Measurements from ENCODE around the gene PDGFRB.

The PDGFRB gene

DNA sequence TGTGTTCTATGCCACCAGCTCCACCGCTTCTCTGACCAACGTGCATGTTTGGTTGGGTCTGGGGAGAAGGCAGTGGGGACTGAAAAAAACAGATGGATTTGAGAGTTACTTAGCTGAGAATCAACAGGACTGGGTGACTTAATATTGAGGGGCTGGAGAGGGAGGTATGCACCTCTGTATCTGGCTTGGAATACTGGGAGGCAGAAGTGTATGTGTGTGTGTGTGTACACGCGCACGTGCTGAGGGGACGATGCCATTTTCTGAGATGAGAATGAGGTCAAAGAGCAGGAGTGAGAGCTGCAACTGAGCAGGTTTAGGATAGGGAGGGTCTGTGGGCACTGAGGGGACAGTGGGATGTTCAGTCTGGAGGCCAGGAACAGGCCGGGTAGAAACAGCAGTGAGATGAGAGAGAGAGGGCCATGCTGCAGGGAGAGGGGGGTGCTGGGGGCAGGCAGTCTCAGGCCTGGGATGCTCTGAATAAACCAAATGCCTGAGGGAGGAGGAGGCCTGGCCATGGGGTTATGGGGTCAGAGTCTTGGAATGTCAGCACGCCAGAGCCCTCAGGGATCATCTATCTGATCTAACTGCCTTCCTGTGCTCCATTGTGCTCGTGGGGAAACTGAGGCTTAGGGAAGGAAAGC, 14.0 kb downstream of the PDGFRB start:
- Mint-ChIP-seq H3K4me1 (peaks cover 5% of the 10 kb centered on the region), H3K9me3 (no peaks in the 10 kb centered on the region)
- ATAC-seq (ENCODE audit: low read depth) = no peak

DNA sequence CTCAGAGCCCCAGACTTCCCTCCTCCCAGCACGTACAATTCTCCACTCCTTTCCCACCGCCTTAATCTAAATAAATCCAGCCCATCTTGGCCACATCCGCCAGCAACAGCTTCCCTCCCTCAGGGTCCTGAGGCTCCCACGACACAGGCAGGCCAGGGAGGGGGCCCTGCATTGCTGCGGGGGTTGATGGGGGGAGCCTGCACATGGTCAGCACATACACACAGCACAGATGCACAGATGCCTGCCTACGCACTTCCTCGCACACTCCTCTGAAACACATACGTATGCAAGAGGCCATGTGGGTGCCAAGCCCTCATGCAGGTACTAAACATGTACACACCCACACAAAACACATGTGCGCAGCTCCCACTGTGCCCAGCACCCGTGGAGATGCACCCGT, 14.8 kb downstream of the PDGFRB start:
- Mint-ChIP-seq H3K4me3 (no peak overlapping the region), H3K4me1 (peaks cover 3% of the 10 kb centered on the region), H3K27me3 (peaks cover 6% of the 10 kb centered on the region), H3K27ac (no peak overlapping the region), H3K9me3 (no peaks in the 10 kb centered on the region), H3K36me3 (no peaks in the 10 kb centered on the region)
- no peak for ATAC-seq (ENCODE audit: low read depth)
- DNase-seq (ENCODE audit: low spot score in 2 of 2) = no peak

More for the DNA sequence above, 14.0 kb downstream of the PDGFRB start:
- DNase-seq (ENCODE audit: low spot score in 2 of 2) = no peak
- Mint-ChIP-seq H3K4me3 (no peak overlapping the region), H3K27ac (no peak overlapping the region), H3K36me3 (no peaks in the 10 kb centered on the region), H3K27me3 (peaks cover 8% of the 10 kb centered on the region)

GRCh38 chr5:150139334-150139733, 16.3 kb downstream of the PDGFRB start:
- H3K27ac Mint-ChIP-seq = no peak overlapping the region
- DNase-seq (ENCODE audit: low spot score in 2 of 2) = no peak
- H3K4me3 Mint-ChIP-seq = no peak overlapping the region
- no peaks in the 10 kb centered on the region for H3K36me3 Mint-ChIP-seq
- no peak for ATAC-seq (ENCODE audit: low read depth)
- H3K9me3 Mint-ChIP-seq = no peaks in the 10 kb centered on the region
- peaks cover 2% of the 10 kb centered on the region for H3K4me1 Mint-ChIP-seq
- peaks cover 7% of the 10 kb centered on the region for H3K27me3 Mint-ChIP-seq

- ATAC-seq (ENCODE audit: low read depth) = no peak
- no peak overlapping the region for H3K27ac Mint-ChIP-seq
- peaks cover 7% of the 10 kb centered on the region for H3K27me3 Mint-ChIP-seq
- no peak for DNase-seq (ENCODE audit: low spot score in 2 of 2)
- H3K9me3 Mint-ChIP-seq = no peaks in the 10 kb centered on the region
- no peak overlapping the region for H3K4me3 Mint-ChIP-seq
- no peaks in the 10 kb centered on the region for H3K36me3 Mint-ChIP-seq
- peaks cover 2% of the 10 kb centered on the region for H3K4me1 Mint-ChIP-seq
Observed at GRCh38 chr5:150138551-150139265, 16.9 kb downstream of the PDGFRB start.

DNA sequence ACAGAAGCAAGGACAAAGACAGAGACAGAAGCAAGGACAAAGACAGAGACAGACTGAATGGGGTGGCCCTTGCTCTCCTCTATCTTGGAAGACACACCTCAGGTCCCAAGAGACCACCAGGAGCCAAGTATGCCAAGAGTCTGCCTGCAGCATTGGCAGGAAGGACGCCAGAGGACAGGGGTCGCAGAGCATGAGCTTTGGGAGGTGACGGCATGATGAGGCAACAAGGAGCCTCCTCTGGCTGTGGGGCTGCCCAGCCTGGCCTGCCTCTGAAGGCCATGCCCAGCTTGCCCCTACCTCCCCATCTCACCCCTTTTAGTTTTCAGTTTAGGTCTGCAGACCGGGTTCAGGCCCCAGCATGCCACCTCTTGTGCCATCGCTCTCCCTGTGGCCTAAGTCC, 17.6 kb downstream of the PDGFRB start:
- no peak for ATAC-seq (ENCODE audit: low read depth)
- H3K36me3 Mint-ChIP-seq = no peaks in the 10 kb centered on the region
- no peaks in the 10 kb centered on the region for H3K9me3 Mint-ChIP-seq
- H3K27me3 Mint-ChIP-seq = peaks cover 7% of the 10 kb centered on the region
- no peak overlapping the region for H3K4me3 Mint-ChIP-seq
- no peak overlapping the region for H3K27ac Mint-ChIP-seq
- DNase-seq (ENCODE audit: low spot score in 2 of 2) = no peak
- peaks cover 2% of the 10 kb centered on the region for H3K4me1 Mint-ChIP-seq

GRCh38 chr5:150137168-150137957, 18.3 kb downstream of the PDGFRB start:
- DNase-seq (ENCODE audit: low spot score in 2 of 2) (no peak), ATAC-seq (ENCODE audit: low read depth) (no peak)
- Mint-ChIP-seq H3K27me3 (peaks cover 7% of the 10 kb centered on the region), H3K4me1 (peaks cover 2% of the 10 kb centered on the region), H3K27ac (no peak overlapping the region), H3K36me3 (no peaks in the 10 kb centered on the region), H3K4me3 (no peak overlapping the region), H3K9me3 (no peaks in the 10 kb centered on the region)

- Mint-ChIP-seq H3K27me3 (peaks cover 7% of the 10 kb centered on the region), H3K4me1 (peaks cover 2% of the 10 kb centered on the region), H3K27ac (no peak overlapping the region), H3K4me3 (no peak overlapping the region), H3K36me3 (no peaks in the 10 kb centered on the region), H3K9me3 (no peaks in the 10 kb centered on the region)
- DNase-seq (ENCODE audit: low spot score in 2 of 2) (no peak), ATAC-seq (ENCODE audit: low read depth) (no peak)
Observed at GRCh38 chr5:150136305-150137167, 19.1 kb downstream of the PDGFRB start.

GRCh38 chr5:150135557-150136304, 19.9 kb downstream of the PDGFRB start:
- no peak for DNase-seq (ENCODE audit: low spot score in 2 of 2)
- no peak overlapping the region for H3K27ac Mint-ChIP-seq
- H3K36me3 Mint-ChIP-seq = no peaks in the 10 kb centered on the region
- H3K27me3 Mint-ChIP-seq = peaks cover 7% of the 10 kb centered on the region
- peaks cover 4% of the 10 kb centered on the region for H3K4me1 Mint-ChIP-seq
- H3K9me3 Mint-ChIP-seq = no peaks in the 10 kb centered on the region
- H3K4me3 Mint-ChIP-seq = no peak overlapping the region
- ATAC-seq (ENCODE audit: low read depth) = no peak

GRCh38 chr5:150134198-150134588, 21.5 kb downstream of the PDGFRB start:
- Mint-ChIP-seq H3K27me3 (peaks cover 7% of the 10 kb centered on the region), H3K4me1 (peaks cover 9% of the 10 kb centered on the region), H3K9me3 (no peaks in the 10 kb centered on the region), H3K27ac (no peak overlapping the region), H3K36me3 (no peaks in the 10 kb centered on the region), H3K4me3 (no peak overlapping the region)
- ATAC-seq (ENCODE audit: low read depth) (no peak), DNase-seq (ENCODE audit: low spot score in 2 of 2) (no peak)

GRCh38 chr5:150133581-150134197, 22.0 kb downstream of the PDGFRB start:
- Mint-ChIP-seq H3K4me1 (peaks cover 9% of the 10 kb centered on the region), H3K4me3 (no peak overlapping the region)

DNA sequence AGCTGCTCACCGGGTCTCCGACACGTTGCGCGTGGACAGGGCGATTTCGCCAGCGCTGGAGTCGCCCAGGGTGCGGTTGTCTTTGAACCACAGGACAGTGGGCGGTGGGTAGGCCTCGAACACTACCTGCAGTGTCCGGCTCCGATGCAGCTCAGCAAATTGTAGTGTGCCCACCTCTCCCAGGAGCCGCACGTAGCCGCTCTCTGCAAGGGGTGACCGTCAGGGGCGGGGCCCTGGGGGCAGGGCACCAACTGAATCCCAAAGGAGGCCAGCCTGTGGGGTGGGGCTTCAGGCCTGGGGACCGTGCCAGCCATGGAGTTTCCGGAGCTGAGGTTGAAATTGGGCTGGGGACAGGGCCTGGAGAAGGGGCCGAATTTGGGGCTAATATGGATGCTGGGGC, 22.9 kb downstream of the PDGFRB start:
- H3K27ac Mint-ChIP-seq = no peak overlapping the region
- DNase-seq (ENCODE audit: low spot score in 2 of 2) (no peak), ATAC-seq (ENCODE audit: low read depth) (no peak)
- no peaks in the 10 kb centered on the region for H3K9me3 Mint-ChIP-seq
- no peak overlapping the region for H3K4me3 Mint-ChIP-seq
- peaks cover 9% of the 10 kb centered on the region for H3K4me1 Mint-ChIP-seq
- H3K27me3 Mint-ChIP-seq = peaks cover 4% of the 10 kb centered on the region
- no peaks in the 10 kb centered on the region for H3K36me3 Mint-ChIP-seq

More at GRCh38 chr5:150133581-150134197, 22.0 kb downstream of the PDGFRB start:
- no peak overlapping the region for H3K27ac Mint-ChIP-seq
- ATAC-seq (ENCODE audit: low read depth) (no peak), DNase-seq (ENCODE audit: low spot score in 2 of 2) (no peak)
- no peaks in the 10 kb centered on the region for H3K36me3 Mint-ChIP-seq
- H3K9me3 Mint-ChIP-seq = no peaks in the 10 kb centered on the region
- peaks cover 7% of the 10 kb centered on the region for H3K27me3 Mint-ChIP-seq

GRCh38 chr5:150131978-150132694, 23.5 kb downstream of the PDGFRB start:
- no peaks in the 10 kb centered on the region for H3K36me3 Mint-ChIP-seq
- no peak overlapping the region for H3K4me3 Mint-ChIP-seq
- no peak overlapping the region for H3K27ac Mint-ChIP-seq
- H3K27me3 Mint-ChIP-seq = peaks cover 4% of the 10 kb centered on the region
- no peak for DNase-seq (ENCODE audit: low spot score in 2 of 2)
- no peaks in the 10 kb centered on the region for H3K9me3 Mint-ChIP-seq
- peaks cover 9% of the 10 kb centered on the region for H3K4me1 Mint-ChIP-seq
- no peak for ATAC-seq (ENCODE audit: low read depth)
